Measurements from ENCODE around the gene ARHGAP25. TPM values are rescaled to one million over a fixed set of nuclear protein-coding genes. Genes with fewer than 3 reads are reported as not detected.

Gene ARHGAP25
- polyA plus RNA-seq, 1 donor, result 2.6 TPM

DNA sequence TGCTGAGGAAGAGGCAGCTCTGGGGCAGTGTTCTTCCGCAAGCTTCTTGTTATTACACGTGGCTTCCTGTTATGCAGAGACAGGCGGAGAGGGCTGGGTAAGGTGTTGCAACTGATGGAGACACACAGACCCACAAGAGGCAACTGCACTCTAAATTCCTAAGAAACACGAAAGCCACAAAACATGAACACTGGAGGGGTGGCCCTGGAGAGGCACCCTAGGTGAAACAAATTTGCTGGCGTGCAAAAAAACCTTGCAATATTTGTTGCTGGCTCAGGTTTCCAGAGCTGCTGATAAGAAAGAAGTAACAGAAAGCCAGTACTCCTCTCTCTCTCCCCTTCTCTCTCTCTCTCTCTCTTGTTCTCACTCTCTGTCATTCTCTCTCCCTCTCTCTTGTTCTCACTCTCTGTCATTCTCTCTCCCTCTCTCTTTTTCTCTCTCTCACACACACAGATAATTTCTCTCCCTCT is 31.8 kb downstream of the ARHGAP25 start:
- no peak for DNase-seq (ENCODE audit: low read depth)

DNA sequence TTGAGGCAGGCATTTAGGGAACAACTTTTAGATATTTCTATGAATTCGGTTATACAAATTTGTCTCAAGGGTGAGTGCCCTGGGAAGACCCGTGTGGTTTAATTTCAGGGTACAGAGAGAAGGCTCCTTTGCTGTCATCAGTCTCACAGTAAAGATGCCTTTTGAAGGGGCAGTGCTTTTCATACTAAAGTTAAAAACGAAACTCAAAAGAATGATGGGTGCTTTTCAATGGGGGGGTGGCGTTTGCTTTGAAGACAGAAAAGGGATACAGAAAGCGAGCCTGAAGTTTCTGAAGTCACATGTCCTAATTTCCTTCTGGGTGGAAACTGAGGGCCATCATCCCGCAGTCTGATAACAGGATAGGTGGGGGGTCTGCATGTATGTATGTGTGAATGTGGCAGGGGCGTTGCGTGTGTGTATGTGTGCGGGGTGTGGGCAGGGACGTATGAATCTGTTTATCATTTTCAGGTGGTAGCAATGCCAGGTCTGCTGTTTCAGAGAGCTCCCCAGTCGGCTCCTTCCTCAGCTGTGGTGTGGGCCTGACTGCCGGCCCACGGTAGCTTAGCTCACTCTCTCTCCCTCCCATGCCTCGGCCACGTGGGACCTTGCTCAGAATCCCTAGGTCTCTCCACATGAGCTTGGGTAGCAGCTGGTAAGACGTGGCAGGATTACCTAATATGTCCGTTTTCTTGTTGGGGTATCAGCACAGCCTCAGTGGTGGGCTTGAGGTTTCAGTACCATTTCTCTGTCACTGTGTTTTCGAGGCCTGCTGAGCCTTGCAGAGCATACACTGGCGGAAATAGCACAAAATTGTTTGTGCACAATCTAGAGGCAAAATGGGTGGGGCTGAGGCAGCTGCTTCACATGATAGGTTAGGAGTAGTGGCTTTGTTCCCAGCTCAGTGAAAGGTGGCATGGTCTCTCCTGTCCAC is 32.7 kb downstream of the ARHGAP25 start:
- no peak for DNase-seq (ENCODE audit: low read depth)

DNA sequence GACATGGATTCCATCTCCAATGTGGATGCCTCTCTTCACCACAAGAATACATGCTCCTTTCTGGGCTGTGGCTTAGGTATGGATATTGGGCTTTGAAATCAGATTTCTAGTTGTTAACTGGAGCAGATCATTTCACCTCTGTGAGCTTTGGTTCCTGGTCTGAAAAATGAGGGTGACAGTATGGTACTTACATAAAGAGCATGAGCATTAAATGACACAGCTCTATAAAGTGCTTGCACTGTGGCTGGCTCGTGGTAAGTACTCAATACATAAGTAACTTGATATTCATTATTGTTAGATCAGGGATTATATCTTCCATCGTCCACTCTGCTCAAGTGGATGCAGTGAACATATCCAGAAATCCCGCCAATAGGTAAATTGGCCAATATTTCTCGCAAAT is 33.4 kb downstream of the ARHGAP25 start:
- no peak for DNase-seq (ENCODE audit: low read depth)

GRCh38 chr2:68768461-68768860 is 33.9 kb downstream of the ARHGAP25 start:
- no peak for DNase-seq (ENCODE audit: low read depth)

- no peak for DNase-seq (ENCODE audit: low read depth)
Measured at GRCh38 chr2:68768951-68769350, 34.3 kb downstream of the ARHGAP25 start.

GRCh38 chr2:68769586-68770270 is 35.1 kb downstream of the ARHGAP25 start:
- DNase-seq (ENCODE audit: low read depth), result no peak

DNA sequence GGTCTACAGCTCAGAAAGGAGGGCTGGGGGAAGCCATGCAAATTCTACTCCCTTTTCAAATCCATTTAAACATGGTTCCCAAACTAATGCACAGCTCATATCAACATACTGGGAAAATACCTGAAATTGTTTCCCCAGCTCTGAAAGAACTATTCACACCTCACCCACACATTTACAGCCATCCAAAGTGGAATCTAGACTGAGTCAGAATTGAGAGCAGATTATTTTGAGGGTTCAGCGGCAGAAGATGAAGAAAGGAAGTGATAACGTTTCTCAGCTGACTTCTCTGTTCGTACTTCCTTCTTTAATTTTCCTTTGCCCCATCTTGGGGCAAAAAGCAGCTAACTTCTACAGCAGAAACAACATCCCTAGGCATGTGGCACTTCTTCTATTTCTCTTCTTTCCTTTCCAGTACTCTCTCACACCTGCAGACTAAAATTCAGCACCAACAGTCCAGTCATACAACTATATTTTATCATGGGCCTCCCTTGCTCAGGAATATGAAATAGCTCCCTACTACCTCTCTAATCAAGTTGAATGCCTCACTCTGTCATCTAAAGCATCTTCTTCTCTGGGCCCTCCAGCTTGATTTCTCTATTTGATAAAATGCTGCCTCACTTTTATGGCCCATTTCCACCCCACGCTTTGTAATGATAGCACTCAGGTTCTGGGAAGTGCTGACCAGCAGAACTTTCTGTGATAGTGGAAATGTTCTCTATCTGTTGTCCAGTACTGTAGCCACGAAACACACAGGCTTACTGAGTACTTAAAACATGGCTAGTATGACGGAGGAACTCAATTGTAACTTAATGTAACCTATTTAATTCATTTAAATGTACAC is 35.9 kb downstream of the ARHGAP25 start:
- no peak for DNase-seq (ENCODE audit: low read depth)

GRCh38 chr2:68771211-68771751 is 36.7 kb downstream of the ARHGAP25 start:
- DNase-seq (ENCODE audit: low read depth), result no peak

- DNase-seq (ENCODE audit: low read depth), result no peak
Measured at GRCh38 chr2:68772109-68772508, 37.5 kb downstream of the ARHGAP25 start.

- DNase-seq (ENCODE audit: low read depth), result peak; percentile 17
Measured at GRCh38 chr2:68774569-68775271, 40.1 kb downstream of the ARHGAP25 start.

DNA sequence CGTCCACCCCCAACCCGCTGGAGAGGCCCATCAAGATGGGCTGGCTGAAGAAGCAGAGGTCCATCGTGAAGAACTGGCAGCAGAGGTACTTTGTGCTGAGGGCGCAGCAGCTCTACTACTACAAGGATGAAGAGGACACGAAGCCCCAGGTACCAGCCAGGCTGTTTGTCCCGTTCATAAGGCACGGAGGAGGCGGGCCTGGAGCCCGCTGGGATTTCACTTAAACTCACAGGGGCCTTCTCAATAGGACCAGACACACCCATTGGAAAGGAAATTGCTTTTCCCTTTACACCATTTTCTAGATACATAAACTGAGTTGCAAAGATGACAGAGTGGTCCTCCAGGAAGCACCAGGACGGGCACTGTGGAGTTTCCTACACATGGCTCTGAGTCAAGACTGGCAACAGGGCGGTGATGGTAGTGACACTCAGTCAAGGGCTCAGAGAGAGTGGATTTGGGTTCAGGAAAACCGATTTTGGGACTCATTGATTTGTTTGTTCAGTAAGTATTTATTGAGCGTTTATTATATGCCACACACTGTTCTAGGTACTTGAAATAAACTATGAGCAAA is 40.7 kb downstream of the ARHGAP25 start:
- DNase-seq (ENCODE audit: low read depth), result no peak

- no peak for DNase-seq (ENCODE audit: low read depth)
Measured at GRCh38 chr2:68776124-68776523, 41.5 kb downstream of the ARHGAP25 start.

DNA sequence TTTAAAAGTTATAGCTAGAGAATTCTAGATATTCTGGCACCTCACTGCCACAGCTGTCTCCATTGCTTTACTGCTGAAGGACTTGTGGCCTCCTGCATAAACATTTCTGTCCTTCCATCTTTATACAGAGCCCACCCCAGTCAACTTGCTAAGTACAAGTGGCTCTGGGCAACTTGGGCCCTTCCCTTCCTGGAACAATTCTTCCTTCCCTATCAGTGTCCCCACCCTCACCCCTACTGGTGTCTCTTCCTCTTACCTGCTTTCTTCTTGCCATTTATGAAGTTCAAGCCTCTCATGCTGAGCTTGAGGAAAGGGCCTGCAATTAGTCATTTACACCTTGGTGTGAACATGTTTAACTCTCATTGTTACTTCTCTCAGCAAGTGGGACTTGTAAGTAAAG is 45.0 kb downstream of the ARHGAP25 start:
- DNase-seq (ENCODE audit: low read depth), result no peak

DNA sequence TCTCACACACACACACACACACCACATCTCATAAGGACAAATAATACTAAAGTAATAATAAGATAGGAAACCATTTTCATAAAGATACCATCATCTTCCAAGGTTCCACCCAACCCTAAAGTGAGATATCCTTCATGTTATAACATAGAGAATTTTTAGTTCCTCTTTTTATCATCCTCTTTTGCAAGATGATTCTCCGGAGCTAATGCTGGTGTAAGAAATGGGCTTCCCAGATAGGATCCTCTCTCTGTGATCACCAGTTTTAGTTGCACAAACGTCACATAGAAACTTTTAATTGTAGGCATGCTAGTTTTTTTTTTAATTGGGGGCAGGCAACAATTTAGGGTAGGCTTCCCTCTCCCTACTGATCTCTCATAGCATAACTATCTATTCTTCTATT is 49.6 kb downstream of the ARHGAP25 start:
- no peak for DNase-seq (ENCODE audit: low read depth)

- DNase-seq (ENCODE audit: low read depth), result no peak
Measured at GRCh38 chr2:68784915-68785314, 50.3 kb downstream of the ARHGAP25 start.

GRCh38 chr2:68787356-68787755 is 52.7 kb downstream of the ARHGAP25 start:
- no peak for DNase-seq (ENCODE audit: low read depth)

GRCh38 chr2:68789603-68790002 is 55.0 kb downstream of the ARHGAP25 start:
- no peak for DNase-seq (ENCODE audit: low read depth)

DNA sequence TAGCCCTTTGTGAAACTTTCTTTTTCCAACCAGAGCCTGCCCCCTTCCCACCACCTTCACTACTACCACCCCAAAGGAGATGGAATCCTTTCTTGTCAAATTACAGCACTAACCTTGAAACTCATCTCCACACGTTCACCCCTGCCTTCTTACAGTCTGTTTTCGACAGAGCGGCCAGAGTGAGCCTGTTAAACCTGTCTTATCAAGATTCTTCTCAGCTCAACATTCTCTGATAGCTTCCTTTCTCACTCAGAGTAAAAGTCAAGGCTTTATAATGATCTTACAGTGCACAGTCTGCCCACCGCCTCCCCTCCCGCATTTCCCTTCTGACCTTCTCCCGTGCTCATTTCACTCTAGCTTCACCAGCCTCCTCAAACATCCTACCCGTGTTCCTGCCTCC is 56.0 kb downstream of the ARHGAP25 start:
- no peak for DNase-seq (ENCODE audit: low read depth)

- no peak for DNase-seq (ENCODE audit: low read depth)
Measured at GRCh38 chr2:68791914-68792313, 57.3 kb downstream of the ARHGAP25 start.

- no peak for DNase-seq (ENCODE audit: low read depth)
Measured at GRCh38 chr2:68792751-68793150, 58.1 kb downstream of the ARHGAP25 start.
